Measurements from ENCODE around the gene TARDBP. TPM values are rescaled to one million over a fixed set of nuclear protein-coding genes. Genes with fewer than 3 reads are reported as not detected.

Gene TARDBP
- total and polyA plus RNA-seq, 9 of the 15 experiments (the other 6 are each of a cell fraction or from before 2014, with no cell fraction given) = 122 to 515 (median 243) TPM

GRCh38 chr1:11059968-11060830 lies 47.7 kb downstream of the TARDBP start, which contains the start of gene SRM (continued):
- no peak for TF ChIP-seq ZNF282 (CRISPR knock-in tag; IDR thresholded peaks at IDR 0.05)
- TF ChIP-seq CHD4 (IDR thresholded peaks at IDR 0.05; ENCODE audit: insufficient read depth, insufficient replicate concordance, low read depth, low read length, poor library complexity, severe bottlenecking) = no peak
- TF ChIP-seq NFYB (IDR thresholded peaks at IDR 0.05; ENCODE audit: extremely low read depth, insufficient read length) = peak; percentile 81
- TF ChIP-seq HNRNPLL (IDR thresholded peaks at IDR 0.05; ENCODE audit: low read depth, low read length, poor library complexity, severe bottlenecking) = peak; percentile 88
- no peak for TF ChIP-seq ZNF561 (CRISPR knock-in tag; conservative IDR thresholded peaks at IDR 0.05)
- peak; percentile 81 for TF ChIP-seq RBFOX2 (IDR thresholded peaks at IDR 0.05; ENCODE audit: low read depth, low read length)
- TF ChIP-seq, protein P1, sequence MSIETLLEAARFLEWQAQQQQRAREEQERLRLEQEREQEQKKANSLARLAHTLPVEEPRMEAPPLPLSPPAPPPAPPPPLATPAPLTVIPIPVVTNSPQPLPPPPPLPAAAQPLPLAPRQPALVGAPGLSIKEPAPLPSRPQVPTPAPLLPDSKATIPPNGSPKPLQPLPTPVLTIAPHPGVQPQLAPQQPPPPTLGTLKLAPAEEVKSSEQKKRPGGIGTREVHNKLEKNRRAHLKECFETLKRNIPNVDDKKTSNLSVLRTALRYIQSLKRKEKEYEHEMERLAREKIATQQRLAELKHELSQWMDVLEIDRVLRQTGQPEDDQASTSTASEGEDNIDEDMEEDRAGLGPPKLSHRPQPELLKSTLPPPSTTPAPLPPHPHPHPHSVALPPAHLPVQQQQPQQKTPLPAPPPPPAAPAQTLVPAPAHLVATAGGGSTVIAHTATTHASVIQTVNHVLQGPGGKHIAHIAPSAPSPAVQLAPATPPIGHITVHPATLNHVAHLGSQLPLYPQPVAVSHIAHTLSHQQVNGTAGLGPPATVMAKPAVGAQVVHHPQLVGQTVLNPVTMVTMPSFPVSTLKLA (conservative IDR thresholded peaks at IDR 0.05) = peak; percentile 62 to 87
- peak; percentile 51; the same call in 1 of the 2 replicates for TF ChIP-seq MTA3 (IDR thresholded peaks at IDR 0.05; ENCODE audit: borderline replicate concordance)
- peak; percentile 84 to 97; a peak in 3 of 4 replicates for TF ChIP-seq SIN3A (IDR thresholded peaks at IDR 0.05; ENCODE audit: borderline replicate concordance in 2 of 2, control insufficient read depth in 1 of 2, low read depth in 2 of 2, low read length in 2 of 2)
- TF ChIP-seq WHSC1 (IDR thresholded peaks at IDR 0.05; ENCODE audit: low read length) = no peak
- TF ChIP-seq NKRF (IDR thresholded peaks at IDR 0.05; ENCODE audit: borderline replicate concordance) = peak; percentile 95
- TF ChIP-seq YBX1 (IDR thresholded peaks at IDR 0.05) = no peak
- TF ChIP-seq, protein P2, sequence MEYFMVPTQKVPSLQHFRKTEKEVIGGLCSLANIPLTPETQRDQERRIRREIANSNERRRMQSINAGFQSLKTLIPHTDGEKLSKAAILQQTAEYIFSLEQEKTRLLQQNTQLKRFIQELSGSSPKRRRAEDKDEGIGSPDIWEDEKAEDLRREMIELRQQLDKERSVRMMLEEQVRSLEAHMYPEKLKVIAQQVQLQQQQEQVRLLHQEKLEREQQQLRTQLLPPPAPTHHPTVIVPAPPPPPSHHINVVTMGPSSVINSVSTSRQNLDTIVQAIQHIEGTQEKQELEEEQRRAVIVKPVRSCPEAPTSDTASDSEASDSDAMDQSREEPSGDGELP (CRISPR knock-in tag; IDR thresholded peaks at IDR 0.05; ENCODE audit: borderline replicate concordance) = no peak; the same call in 1 of the 2 replicates
- TF ChIP-seq KDM5B (IDR thresholded peaks at IDR 0.05; ENCODE audit: insufficient replicate concordance, low read depth, low read length) = peak; percentile 89
- no peak for TF ChIP-seq MTA2 (IDR thresholded peaks at IDR 0.05; ENCODE audit: low read depth)
- no peak for TF ChIP-seq CC2D1A (IDR thresholded peaks at IDR 0.05)
- TF ChIP-seq MYC (IDR thresholded peaks at IDR 0.05; ENCODE audit: low read depth, low read length) = peak; percentile 99
- TF ChIP-seq MYC (CRISPR knock-in tag; IDR thresholded peaks at IDR 0.05; ENCODE audit: borderline replicate concordance, low read depth) = peak; percentile 78; the same call in 1 of the 2 replicates
- TF ChIP-seq KLF16 (IDR thresholded peaks at IDR 0.05) = no peak
- no peak for TF ChIP-seq SAFB2 (IDR thresholded peaks at IDR 0.05; ENCODE audit: borderline replicate concordance, low read depth, low read length, severe bottlenecking)
- peak; percentile 12; the same call in 1 of the 2 replicates for TF ChIP-seq ESRRA (IDR thresholded peaks at IDR 0.05; ENCODE audit: borderline replicate concordance, low read depth)
- no peak for TF ChIP-seq MAFK (IDR thresholded peaks at IDR 0.05; ENCODE audit: low read length)

All from K562 (cell line).